ENCODE measurements around the gene NLRP4. TPM values are rescaled to one million over a fixed set of nuclear protein-coding genes. Genes with fewer than 3 reads are reported as not detected.

NLRP4 gene
- total and polyA plus RNA-seq, 2 of the 8 experiments (the other 6 are each of a cell fraction or from before 2014, with no cell fraction given): not detected

GRCh38 chr19:55812449-55812848, 23.9 kb upstream of the NLRP4 start (continued):
- TF ChIP-seq CHD7 (IDR thresholded peaks at IDR 0.05; ENCODE audit: insufficient replicate concordance, low read length) (no peak), GABPA (IDR thresholded peaks at IDR 0.05; ENCODE audit: borderline replicate concordance, insufficient read depth, low read length) (no peak), ZNF274 (IDR thresholded peaks at IDR 0.05; ENCODE audit: borderline replicate concordance, extremely low read depth, low read length) (no peak), BCL11A (IDR thresholded peaks at IDR 0.05; ENCODE audit: low read depth in 2 of 2, low read length in 2 of 2) (no peak), E2F6 (IDR thresholded peaks at IDR 0.05) (no peak), KDM1A (IDR thresholded peaks at IDR 0.05; ENCODE audit: borderline replicate concordance, low read length) (no peak), SIRT6 (IDR thresholded peaks at IDR 0.05; ENCODE audit: low read length) (no peak), MAFK (IDR thresholded peaks at IDR 0.05; ENCODE audit: low read depth, low read length) (no peak)

All from H1 (cell line).